K562 (cell line): ENCODE results near the gene CCNL2. TPM values are rescaled to one million over a fixed set of nuclear protein-coding genes. Genes with fewer than 3 reads are reported as not detected.

Experiments
- ARID4B ChIP-seq: sonication (generic); formaldehyde crosslinking; IDR thresholded peaks from 2 replicates; pipeline ENCODE4 v1.8.0; 2022; ENCODE audit warnings: mild to moderate bottlenecking, missing genetic modification reagents
- E2F6 ChIP-seq, 2 experiments: IDR thresholded peaks; 2 replicates each; pipeline ENCODE4 v1.6.1; 2011; ENCODE audit warnings: borderline replicate concordance in 1 of 2, control low read depth in 1 of 2, low read depth in 1 of 2, low read length in 1 of 2, mild to moderate bottlenecking in 1 of 2, mixed read lengths in 1 of 2, moderate library complexity in 1 of 2; ENCODE audit not compliant: insufficient read depth in 1 of 2, insufficient read length in 1 of 2, poor library complexity in 1 of 2, severe bottlenecking in 1 of 2; ENCODE audit errors: extremely low read depth in 1 of 2
- FOXM1 ChIP-seq, 2 experiments: fragments of 450-650 bp in 1 of 2; sonication (generic) in 1 of 2; formaldehyde crosslinking in 1 of 2; IDR thresholded peaks; 2 replicates each; pipeline versions ENCODE4 v1.6.1 to v1.9.0; 2017 to 2022; ENCODE audit warnings: low read depth in 2 of 2, mild to moderate bottlenecking in 2 of 2, missing genetic modification reagents in 1 of 2, moderate library complexity in 1 of 2
- HMGN3 ChIP-seq: IDR thresholded peaks from 2 replicates; pipeline ENCODE4 v1.6.1; 2011; ENCODE audit warnings: borderline replicate concordance, low read depth, mild to moderate bottlenecking, mixed read lengths, low read length; ENCODE audit not compliant: insufficient read length; ENCODE audit errors: extremely low read depth
- L3MBTL2 ChIP-seq: fragments of 450-650 bp; IDR thresholded peaks from 2 replicates; pipeline ENCODE4 v1.6.1; 2016; ENCODE audit warnings: mild to moderate bottlenecking, moderate library complexity
- MED1 ChIP-seq: sonication (generic); formaldehyde crosslinking; IDR thresholded peaks from 2 replicates; pipeline ENCODE4 v1.8.1; 2023; ENCODE audit warnings: missing genetic modification reagents, borderline replicate concordance
- TCF3 ChIP-seq: sonication (generic); formaldehyde crosslinking; IDR thresholded peaks from 2 replicates; pipeline ENCODE4 v1.4.0; 2020; ENCODE audit warnings: mild to moderate bottlenecking, missing genetic modification reagents
- ZBTB1 ChIP-seq: sonication (generic); formaldehyde crosslinking; IDR thresholded peaks from 2 replicates; pipeline ENCODE4 v1.8.1; 2023; ENCODE audit warnings: missing genetic modification reagents, low read depth, mild to moderate bottlenecking, borderline replicate concordance
- ZNF639 ChIP-seq, 2 experiments: fragments of 200-800 bp in 1 of 2; sonication (Bioruptor generic) in 1 of 2; sonication (generic) in 1 of 2; formaldehyde crosslinking in 1 of 2; IDR thresholded peaks in 1 of 2; conservative IDR thresholded peaks in 1 of 2; 2 replicates each; pipeline versions ENCODE4 v1.5.0 to v1.6.1; 2016 to 2020; ENCODE audit warnings: missing compliant biosample characterization in 1 of 2, missing genetic modification characterization in 1 of 2, missing genetic modification reagents in 1 of 2
- polyA plus RNA-seq, 8 experiments: library from polyadenylated mRNA; depleted of rRNA in 4 of 8; stranded (reverse) in 5 of 8; unstranded in 3 of 8; fragments of >200 nt; fragmentation: Nextera tagmentation in 2 of 8; fragmentation: Illumina TruSeq in 1 of 8; extraction: Ambion mirVana in 2 of 8; extraction: Trizol in 1 of 8; gene quantifications; 2 replicates each; pipeline versions ENCODE4 v1.2.1 to v1.2.3, GENCODE V29; 2011 to 2014; ENCODE audit warnings: inconsistent platforms in 1 of 8, missing spikeins in 1 of 8
- total RNA-seq, 7 experiments: library from RNA; depleted of rRNA in 6 of 7; stranded (reverse); fragments of >200 nt in 6 of 7; fragmentation: Illumina TruSeq in 2 of 7; extraction: Trizol in 2 of 7; gene quantifications; 2 replicates each; pipeline versions ENCODE4 v1.2.1 to v1.2.3, GENCODE V29; 2011 to 2021; ENCODE audit warnings: low replicate concordance in 1 of 7
- TF ChIP-seq, protein P1 (sequence below): fragments of 450-650 bp; formaldehyde crosslinking; IDR thresholded peaks from 2 replicates; pipeline ENCODE4 v1.4.0; 2020; ENCODE audit warnings: mild to moderate bottlenecking, mixed read lengths
- TF ChIP-seq, protein P2 (sequence below): sonication (generic); formaldehyde crosslinking; IDR thresholded peaks from 2 replicates; pipeline ENCODE4 v1.5.0; 2020; ENCODE audit warnings: missing genetic modification reagents

The CCNL2 gene
- total and polyA plus RNA-seq, 9 of the 15 experiments (the other 6 are each of a cell fraction or from before 2014, with no cell fraction given): 2.8 to 287 (median 94.5) TPM

- TF ChIP-seq ARID4B (CRISPR knock-in tag) (peak; percentile 53; the same call in 1 of the 2 replicates), ZBTB1 (CRISPR knock-in tag) (no peak), TCF3 (0 out of 2 replicates have a peak, but pooled peaks have one; percentile 20), L3MBTL2 (peak; percentile 79), FOXM1 (IDR thresholded peaks at IDR 0.05; ENCODE audit: low read depth) (no peak), FOXM1 (CRISPR knock-in tag; IDR thresholded peaks at IDR 0.05; ENCODE audit: low read depth) (peak; percentile 49; the same call in 1 of the 2 replicates), MED1 (no peak), HMGN3 (peak; percentile 56), ZNF639 (CRISPR knock-in tag; conservative IDR thresholded peaks at IDR 0.05 in 1 of 2, IDR thresholded peaks at IDR 0.05 in 1 of 2) (0 out of 4 replicates have a peak, but pooled peaks of 1 of the 2 experiments have one; percentile 46), E2F6 (IDR thresholded peaks at IDR 0.05; ENCODE audit: borderline replicate concordance in 1 of 2, extremely low read depth in 1 of 2, insufficient read depth in 1 of 2, insufficient read length in 1 of 2, low read depth in 1 of 2, low read length in 1 of 2, poor library complexity in 1 of 2, severe bottlenecking in 1 of 2) (peak in 1 of 2 experiments; percentile 45)
- TF ChIP-seq, protein P1, sequence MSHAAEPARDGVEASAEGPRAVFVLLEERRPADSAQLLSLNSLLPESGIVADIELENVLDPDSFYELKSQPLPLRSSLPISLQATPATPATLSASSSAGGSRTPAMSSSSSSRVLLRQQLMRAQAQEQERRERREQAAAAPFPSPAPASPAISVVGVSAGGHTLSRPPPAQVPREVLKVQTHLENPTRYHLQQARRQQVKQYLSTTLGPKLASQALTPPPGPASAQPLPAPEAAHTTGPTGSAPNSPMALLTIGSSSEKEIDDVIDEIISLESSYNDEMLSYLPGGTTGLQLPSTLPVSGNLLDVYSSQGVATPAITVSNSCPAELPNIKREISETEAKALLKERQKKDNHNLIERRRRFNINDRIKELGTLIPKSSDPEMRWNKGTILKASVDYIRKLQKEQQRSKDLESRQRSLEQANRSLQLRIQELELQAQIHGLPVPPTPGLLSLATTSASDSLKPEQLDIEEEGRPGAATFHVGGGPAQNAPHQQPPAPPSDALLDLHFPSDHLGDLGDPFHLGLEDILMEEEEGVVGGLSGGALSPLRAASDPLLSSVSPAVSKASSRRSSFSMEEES (CRISPR knock-in tag): peak; percentile 95
- TF ChIP-seq, protein P2, sequence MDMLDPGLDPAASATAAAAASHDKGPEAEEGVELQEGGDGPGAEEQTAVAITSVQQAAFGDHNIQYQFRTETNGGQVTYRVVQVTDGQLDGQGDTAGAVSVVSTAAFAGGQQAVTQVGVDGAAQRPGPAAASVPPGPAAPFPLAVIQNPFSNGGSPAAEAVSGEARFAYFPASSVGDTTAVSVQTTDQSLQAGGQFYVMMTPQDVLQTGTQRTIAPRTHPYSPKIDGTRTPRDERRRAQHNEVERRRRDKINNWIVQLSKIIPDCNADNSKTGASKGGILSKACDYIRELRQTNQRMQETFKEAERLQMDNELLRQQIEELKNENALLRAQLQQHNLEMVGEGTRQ (CRISPR knock-in tag): peak; percentile 88
Measured at GRCh38 chr1:1358433-1359271, 40.5 kb downstream of the CCNL2 start, which contains the start of gene MXRA8 (continued).
